ENCODE data around the gene PEAR1.

- TF ChIP-seq CTCF (IDR thresholded peaks at IDR 0.05; ENCODE audit: control extremely low read depth in 1 of 3, insufficient read depth in 1 of 3, low read depth in 1 of 3, low read length in 3 of 3) (no peak), RFX5 (IDR thresholded peaks at IDR 0.05; ENCODE audit: borderline replicate concordance, low read depth, low read length) (no peak), SP4 (IDR thresholded peaks at IDR 0.05; ENCODE audit: low read length) (no peak), CHD1 (IDR thresholded peaks at IDR 0.05; ENCODE audit: low read depth, low read length) (no peak), PHF8 (conservative IDR thresholded peaks at IDR 0.05; ENCODE audit: low read depth, low read length) (no peak), GABPA (IDR thresholded peaks at IDR 0.05; ENCODE audit: borderline replicate concordance, insufficient read depth, low read length) (no peak), POLR2A (IDR thresholded peaks at IDR 0.05; ENCODE audit: control extremely low read depth in 1 of 2, low read depth in 2 of 2, low read length in 2 of 2) (no peak), ATF3 (IDR thresholded peaks at IDR 0.05; ENCODE audit: insufficient read depth, low read depth, low read length) (no peak), BACH1 (IDR thresholded peaks at IDR 0.05; ENCODE audit: low read length) (no peak), TEAD4 (IDR thresholded peaks at IDR 0.05; ENCODE audit: low read depth, low read length) (no peak)
These were observed 27.1 kb upstream of the PEAR1 start for GRCh38 chr1:156866249-156866909.
